IPS DF 6.9 (cell line): Measurements from ENCODE around the gene HAVCR1.

Experiments
- DNase-seq: peaks from one replicate; pipeline ENCODE4 v3.0.0-alpha.2; 2013; ENCODE audit warnings: low read depth, low spot score
- H3K27ac ChIP-seq: one replicate; pipeline ENCODE4 v1.5.1; 2013; ENCODE audit warnings: low read length, control low read depth
- H3K27me3 ChIP-seq: 2 replicates; pipeline ENCODE4 v1.6.1; 2013; ENCODE audit warnings: mild to moderate bottlenecking, low read length; ENCODE audit not compliant: control insufficient read depth, insufficient read depth
- H3K36me3 ChIP-seq: 2 replicates; pipeline ENCODE4 v1.6.1; 2013; ENCODE audit warnings: low read length; ENCODE audit not compliant: control insufficient read depth, insufficient read depth
- H3K4me1 ChIP-seq: 2 replicates; pipeline ENCODE4 v1.6.1; 2013; ENCODE audit warnings: low read length; ENCODE audit not compliant: control insufficient read depth, insufficient read depth
- H3K4me3 ChIP-seq: 2 replicates; pipeline ENCODE4 v1.5.1; 2013; ENCODE audit warnings: mild to moderate bottlenecking, low read length
- H3K9me3 ChIP-seq: 2 replicates; pipeline ENCODE4 v1.6.1; 2013; ENCODE audit warnings: low read length, inconsistent platforms; ENCODE audit not compliant: control insufficient read depth, insufficient read depth
- WGBS: extraction: QIAGEN DNeasy Blood & Tissue Kit; methylation state at CpG from one replicate; pipeline ENCODE4 v1.1.7; 2013; ENCODE audit warnings: mixed read lengths, missing lambda C conversion rate; ENCODE audit not compliant: insufficient read length, insufficient coverage; 5-methylcytosine and 5-hydroxymethylcytosine counted together

Gene HAVCR1

GRCh38 chr5:157059093-157059539 lies at the start of gene HAVCR1:
Gene HAVCR1, minus strand, starts transcription at chr5:157059116. Its CDS starts 1,173 bp downstream, at chr5:157057943.
- Histone ChIP-seq H3K36me3 (no peaks in the 10 kb centered on the region), H3K4me3 (no peak within 1 kb of the TSS), H3K4me1 (no peaks in the 10 kb centered on the region), H3K27me3 (no peaks in the 10 kb centered on the region), H3K9me3 (no peaks in the 10 kb centered on the region), H3K27ac (no peak within 1 kb of the TSS)
- no peak for DNase-seq
- WGBS = no CpG with 5 or more reads among the region's 9 CpGs

DNA sequence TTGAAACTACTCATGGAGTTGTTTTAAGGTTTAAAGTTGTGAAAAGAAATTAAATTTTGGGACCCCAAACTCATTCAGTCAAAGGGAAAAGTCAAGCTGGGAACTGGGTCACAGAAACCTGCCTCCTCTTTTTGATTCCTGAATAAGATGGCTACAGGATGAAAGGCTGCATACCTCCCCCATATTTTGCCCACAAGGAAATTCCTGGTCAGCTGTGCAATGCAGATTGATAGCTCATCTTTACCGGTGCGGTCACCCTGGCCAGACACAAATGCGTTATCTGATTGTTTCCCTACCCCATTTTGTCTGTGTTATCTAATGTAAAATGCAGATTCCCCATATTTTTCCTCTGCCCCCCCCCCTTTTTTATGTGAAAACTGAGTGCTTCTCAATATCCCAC lies 48.6 kb upstream of the HAVCR1 start:
- Histone ChIP-seq H3K27ac (no peak overlapping the region), H3K4me3 (no peak overlapping the region)
- WGBS = no CpG with 5 or more reads among the region's 3 CpGs

GRCh38 chr5:157106630-157107461 lies 47.9 kb upstream of the HAVCR1 start:
- no peak overlapping the region for H3K27ac ChIP-seq
- H3K27me3 ChIP-seq = no peaks in the 10 kb centered on the region
- no peaks in the 10 kb centered on the region for H3K4me1 ChIP-seq
- H3K9me3 ChIP-seq = no peaks in the 10 kb centered on the region
- no CpG with 5 or more reads among the region's 14 CpGs for WGBS
- no peak for DNase-seq
- no peaks in the 10 kb centered on the region for H3K36me3 ChIP-seq
- H3K4me3 ChIP-seq = no peak overlapping the region

More for the DNA sequence above, 48.6 kb upstream of the HAVCR1 start:
- DNase-seq = no peak
- Histone ChIP-seq H3K9me3 (no peaks in the 10 kb centered on the region), H3K36me3 (no peaks in the 10 kb centered on the region), H3K27me3 (no peaks in the 10 kb centered on the region), H3K4me1 (no peaks in the 10 kb centered on the region)

DNA sequence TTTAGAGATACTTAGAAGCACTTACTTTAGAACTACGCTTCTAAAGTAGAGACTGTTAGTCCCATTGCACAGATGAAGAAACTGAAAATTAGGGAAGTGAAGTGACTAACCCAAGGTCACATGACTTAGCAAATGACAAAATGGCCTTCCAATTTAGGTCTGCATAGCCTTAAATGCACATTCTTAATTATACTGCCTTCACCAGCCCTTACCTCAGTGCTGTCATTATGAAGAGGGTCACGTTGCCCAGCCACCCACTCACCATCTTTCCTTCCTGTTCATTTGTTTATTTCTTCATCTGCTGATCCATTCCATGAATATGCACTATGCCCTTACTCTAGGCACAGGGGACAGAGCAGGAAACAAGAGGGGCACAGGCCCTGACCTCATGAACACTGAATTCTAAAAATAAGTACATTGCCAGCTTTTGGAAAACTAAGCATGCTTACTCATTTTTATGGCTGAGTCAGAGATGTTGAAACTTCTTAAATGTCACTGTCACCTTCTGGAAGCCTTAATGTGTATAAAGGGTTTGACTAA lies 41.3 kb upstream of the HAVCR1 start:
- no CpG with 5 or more reads among the region's 2 CpGs for WGBS
- no peak for DNase-seq
- Histone ChIP-seq H3K27ac (no peak overlapping the region), H3K36me3 (no peaks in the 10 kb centered on the region), H3K4me1 (no peaks in the 10 kb centered on the region), H3K9me3 (no peaks in the 10 kb centered on the region), H3K4me3 (no peak overlapping the region), H3K27me3 (no peaks in the 10 kb centered on the region)

DNA sequence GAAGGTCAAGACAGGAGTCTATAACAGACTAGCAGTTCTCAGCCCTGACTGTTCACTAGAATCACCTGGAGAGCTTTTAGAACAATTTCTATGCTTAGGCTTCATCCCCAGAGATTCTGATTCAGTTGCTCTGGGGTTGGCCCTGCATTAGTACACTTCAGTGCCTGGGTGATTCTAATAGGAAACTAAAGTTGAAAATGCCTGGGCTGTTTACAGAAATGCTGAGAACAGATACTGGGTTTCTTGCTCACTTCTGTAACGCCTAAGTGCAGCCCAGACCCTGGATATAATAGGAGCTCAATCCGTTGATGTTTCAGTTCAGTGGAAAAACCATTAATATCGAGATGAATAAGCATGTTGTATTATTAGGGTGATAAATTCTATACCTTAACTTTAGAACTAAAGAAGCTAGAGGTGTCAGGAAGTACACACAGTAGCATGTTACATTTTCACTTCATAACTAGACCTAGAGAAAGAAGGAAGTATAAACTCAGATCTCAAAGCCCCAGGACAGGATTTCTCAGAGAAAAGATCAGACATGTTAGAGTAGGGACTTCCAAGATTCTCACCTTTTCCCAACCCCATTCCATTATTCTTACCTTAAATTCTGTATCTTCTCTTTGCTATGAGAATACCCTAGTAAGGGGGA lies 29.6 kb upstream of the HAVCR1 start:
- no peaks in the 10 kb centered on the region for H3K4me1 ChIP-seq
- WGBS = no CpG with 5 or more reads among the region's 3 CpGs
- no peaks in the 10 kb centered on the region for H3K27me3 ChIP-seq
- no peak overlapping the region for H3K4me3 ChIP-seq
- H3K36me3 ChIP-seq = no peaks in the 10 kb centered on the region
- no peaks in the 10 kb centered on the region for H3K9me3 ChIP-seq
- no peak for DNase-seq
- H3K27ac ChIP-seq = no peak overlapping the region

- WGBS = no CpG with 5 or more reads among the region's 8 CpGs
- H3K4me3 ChIP-seq = no peak overlapping the region
Measured at GRCh38 chr5:157086751-157087359, 27.9 kb upstream of the HAVCR1 start.

GRCh38 chr5:157085930-157086329 lies 27.0 kb upstream of the HAVCR1 start:
- Histone ChIP-seq H3K9me3 (no peaks in the 10 kb centered on the region), H3K27ac (no peak overlapping the region), H3K36me3 (no peaks in the 10 kb centered on the region), H3K4me3 (no peak overlapping the region), H3K27me3 (no peaks in the 10 kb centered on the region), H3K4me1 (no peaks in the 10 kb centered on the region)
- no peak for DNase-seq
- WGBS = no CpG with 5 or more reads among the region's 4 CpGs

More at GRCh38 chr5:157086751-157087359, 27.9 kb upstream of the HAVCR1 start:
- no peaks in the 10 kb centered on the region for H3K4me1 ChIP-seq
- no peaks in the 10 kb centered on the region for H3K27me3 ChIP-seq
- H3K27ac ChIP-seq = no peak overlapping the region
- no peaks in the 10 kb centered on the region for H3K36me3 ChIP-seq
- no peak for DNase-seq
- no peaks in the 10 kb centered on the region for H3K9me3 ChIP-seq

GRCh38 chr5:157080286-157080685 lies 21.4 kb upstream of the HAVCR1 start:
- Histone ChIP-seq H3K9me3 (no peaks in the 10 kb centered on the region), H3K4me1 (no peaks in the 10 kb centered on the region), H3K36me3 (no peaks in the 10 kb centered on the region), H3K4me3 (no peak overlapping the region), H3K27me3 (no peaks in the 10 kb centered on the region), H3K27ac (no peak overlapping the region)
- WGBS = no CpG with 5 or more reads among the region's 2 CpGs
- no peak for DNase-seq

DNA sequence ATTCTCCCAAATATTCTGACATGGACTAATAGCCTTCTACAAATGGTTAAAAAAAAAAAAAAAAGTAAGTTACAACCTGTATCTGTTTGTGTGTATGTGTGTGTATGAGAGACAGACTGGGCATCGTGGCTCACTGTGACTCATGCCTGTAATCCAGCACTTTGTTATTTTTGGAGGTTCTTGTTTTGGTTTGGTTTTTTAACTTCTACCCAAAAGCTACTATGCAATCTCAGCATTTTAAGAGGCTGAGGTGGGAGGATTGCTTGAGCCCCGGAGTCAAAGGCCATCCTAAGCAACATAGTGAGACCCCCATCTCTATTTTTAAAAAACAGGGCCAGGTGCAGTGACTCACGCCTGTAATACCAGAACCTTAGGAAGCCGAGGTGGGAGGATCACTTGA lies 17.6 kb upstream of the HAVCR1 start:
- no peak overlapping the region for H3K4me3 ChIP-seq
- DNase-seq = no peak
- H3K27me3 ChIP-seq = no peaks in the 10 kb centered on the region
- no peaks in the 10 kb centered on the region for H3K36me3 ChIP-seq
- H3K4me1 ChIP-seq = no peaks in the 10 kb centered on the region
- H3K9me3 ChIP-seq = no peaks in the 10 kb centered on the region
- no CpG with 5 or more reads among the region's 4 CpGs for WGBS
- H3K27ac ChIP-seq = no peak overlapping the region

DNA sequence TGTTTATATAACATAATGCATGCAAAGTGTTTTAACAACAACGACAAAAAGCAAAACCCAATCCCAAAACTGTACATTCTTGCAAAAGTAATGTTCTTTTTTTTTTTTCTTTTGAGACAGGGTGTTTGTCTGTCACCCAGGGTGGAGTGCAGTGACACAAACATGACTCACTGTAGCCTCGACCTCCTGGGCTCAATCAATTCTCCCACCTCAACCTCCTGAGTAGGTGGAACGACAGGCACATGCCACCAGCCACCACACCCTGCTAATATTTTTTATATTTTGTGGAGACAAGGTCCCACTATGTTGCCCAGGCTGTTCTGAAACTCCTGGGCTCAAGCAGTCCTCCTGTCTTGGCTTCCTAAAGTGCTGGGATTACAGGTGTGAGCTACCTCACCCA lies 13.6 kb upstream of the HAVCR1 start:
- WGBS = no CpG with 5 or more reads among the region's 3 CpGs
- no peak overlapping the region for H3K27ac ChIP-seq
- no peak for DNase-seq
- H3K4me3 ChIP-seq = no peak overlapping the region
- H3K4me1 ChIP-seq = no peaks in the 10 kb centered on the region; the same call in 1 of the 2 replicates
- H3K9me3 ChIP-seq = no peaks in the 10 kb centered on the region
- no peaks in the 10 kb centered on the region for H3K27me3 ChIP-seq
- no peaks in the 10 kb centered on the region for H3K36me3 ChIP-seq
